ENCODE measurements around the gene VPS35. TPM values are rescaled to one million over a fixed set of nuclear protein-coding genes. Genes with fewer than 3 reads are reported as not detected.
A peak's percentile ranks its signal among the peaks of the same experiment; 100 is the strongest.

Gene VPS35
- total and polyA plus RNA-seq, 7 donors: 22.8 to 49.8 (median 36.3) TPM

- intact Hi-C loops (cut with DNase I): no loop called here
- Histone ChIP-seq H3K27ac (peak overlapping the region; percentile 96), H3K27me3 (ENCODE audit: insufficient read depth in 3 of 3, low read length in 2 of 3) (no peaks in the 10 kb centered on the region), H3K4me1 (peaks cover 33% of the 10 kb centered on the region), H3K36me3 (ENCODE audit: insufficient read depth in 1 of 2, low read depth in 1 of 2) (no peaks in the 10 kb centered on the region), H3K4me3 (peak overlapping the region; percentile 96), H3K9me3 (no peaks in the 10 kb centered on the region)
- DNase-seq: no peak
- TF ChIP-seq CTCF (IDR thresholded peaks at IDR 0.05): no peak
- WGBS, 3 donors: 15 to 17% (median 16%) methylated on average over 21 of the region's 21 CpGs
- no peak for ATAC-seq
Measured at GRCh38 chr16:46690281-46691178, 1.6 kb upstream of the VPS35 start.

- no peaks in the 10 kb centered on the region for H3K27me3 ChIP-seq (ENCODE audit: insufficient read depth in 3 of 3, low read length in 2 of 3)
- no peak for TF ChIP-seq CTCF (IDR thresholded peaks at IDR 0.05)
- 0% methylated on average over 68 to 79 of the region's 79 CpGs for WGBS, 3 donors
- peaks cover 36% of the 10 kb centered on the region for H3K4me1 ChIP-seq
- H3K36me3 ChIP-seq (ENCODE audit: insufficient read depth in 1 of 2, low read depth in 1 of 2): no peaks in the 10 kb centered on the region
- peak; percentile 98 to 99 for DNase-seq
- ATAC-seq: peak; percentile 90 to 93 (median 90)
- H3K4me3 ChIP-seq: peak within 1 kb of the TSS; percentile 96
- intact Hi-C loops (cut with DNase I): loop anchor here in 1 of 2 donors (5.0 kb wide), 1 partner anchor 113 kb away; no protein-coding TSS in a partner anchor
- H3K9me3 ChIP-seq: no peaks in the 10 kb centered on the region
- H3K27ac ChIP-seq: peak within 1 kb of the TSS; percentile 96
Measured at GRCh38 chr16:46689365-46690280, 645 bp upstream of the VPS35 start, which contains the start of gene ORC6. Gene ORC6, plus strand, starts transcription at chr16:46689659. Its CDS starts 47 bp downstream, at chr16:46689706.

- peaks cover 43% of the 10 kb centered on the region for H3K4me1 ChIP-seq
- peak in 1 of 2 donors; percentile 55 for DNase-seq
Measured at GRCh38 chr16:46688101-46688653, 801 bp downstream of the VPS35 start.

More at GRCh38 chr16:46688101-46688653, 801 bp downstream of the VPS35 start:
- TF ChIP-seq CTCF (IDR thresholded peaks at IDR 0.05): no peak
- H3K9me3 ChIP-seq: no peaks in the 10 kb centered on the region
- H3K27ac ChIP-seq: peak overlapping the region; percentile 96
- no peaks in the 10 kb centered on the region for H3K27me3 ChIP-seq (ENCODE audit: insufficient read depth in 3 of 3, low read length in 2 of 3)
- intact Hi-C loops (cut with DNase I): loop anchor here in 1 of 2 donors (5.0 kb wide), 1 partner anchor 114 kb away; no protein-coding TSS in a partner anchor
- 5 to 7% (median 5%) methylated on average over 14 of the region's 14 CpGs for WGBS, 3 donors
- ATAC-seq: no peak
- peak overlapping the region; percentile 96 for H3K4me3 ChIP-seq
- H3K36me3 ChIP-seq (ENCODE audit: insufficient read depth in 1 of 2, low read depth in 1 of 2): peaks cover 0 to under 1% of the 10 kb centered on the region in 2 donors

Measured in psoas muscle (tissue), 8 donors.